ENCODE results near the gene AGK.
"Not testable (repeated sequence)": the region's sequence is repeated elsewhere in the genome, so short reads cannot be mapped to it uniquely, and the experiment has no call there.

The AGK gene

GRCh38 chr7:141640239-141640840 is 89.1 kb downstream of the AGK start:
- Histone ChIP-seq H3K4me1 (ENCODE audit: control insufficient read depth in 1 of 2, insufficient read depth in 1 of 2, low read depth in 1 of 2, low read length in 1 of 2) (no peaks in the 10 kb centered on the region), H3K36me3 (peaks cover 11% of the 10 kb centered on the region), H3K9me3 (no peaks in the 10 kb centered on the region), H3K27ac (no peak overlapping the region), H3K4me3 (ENCODE audit: low read depth in 1 of 2, low read length in 1 of 2) (no peak overlapping the region), H3K27me3 (no peaks in the 10 kb centered on the region)
- TF ChIP-seq CTCF (IDR thresholded peaks at IDR 0.05), result no peak

- TF ChIP-seq CTCF (IDR thresholded peaks at IDR 0.05), result no peak
- Histone ChIP-seq H3K4me3 (ENCODE audit: low read depth in 1 of 2, low read length in 1 of 2) (no peak overlapping the region), H3K36me3 (peaks cover 11% of the 10 kb centered on the region), H3K27me3 (no peaks in the 10 kb centered on the region), H3K4me1 (ENCODE audit: control insufficient read depth in 1 of 2, insufficient read depth in 1 of 2, low read depth in 1 of 2, low read length in 1 of 2) (no peaks in the 10 kb centered on the region), H3K9me3 (no peaks in the 10 kb centered on the region), H3K27ac (no peak overlapping the region)
These were observed 90.7 kb downstream of the AGK start for GRCh38 chr7:141641876-141642275.

- Histone ChIP-seq H3K4me1 (ENCODE audit: control insufficient read depth in 1 of 2, insufficient read depth in 1 of 2, low read depth in 1 of 2, low read length in 1 of 2) (no peaks in the 10 kb centered on the region), H3K36me3 (peaks cover 11% of the 10 kb centered on the region), H3K4me3 (ENCODE audit: low read depth in 1 of 2, low read length in 1 of 2) (no peak overlapping the region), H3K9me3 (no peaks in the 10 kb centered on the region), H3K27me3 (no peaks in the 10 kb centered on the region), H3K27ac (no peak overlapping the region)
- TF ChIP-seq CTCF (IDR thresholded peaks at IDR 0.05), result no peak
These were observed 94.0 kb downstream of the AGK start for GRCh38 chr7:141645188-141645587.

- no peak for TF ChIP-seq CTCF (IDR thresholded peaks at IDR 0.05)
- Histone ChIP-seq H3K4me1 (ENCODE audit: control insufficient read depth in 1 of 2, insufficient read depth in 1 of 2, low read depth in 1 of 2, low read length in 1 of 2) (no peaks in the 10 kb centered on the region), H3K9me3 (no peaks in the 10 kb centered on the region), H3K36me3 (peaks cover 9% of the 10 kb centered on the region), H3K4me3 (ENCODE audit: low read depth in 1 of 2, low read length in 1 of 2) (no peak overlapping the region), H3K27me3 (no peaks in the 10 kb centered on the region), H3K27ac (no peak overlapping the region)
These were observed 95.7 kb downstream of the AGK start for GRCh38 chr7:141646826-141647480.

GRCh38 chr7:141647701-141648100 is 96.5 kb downstream of the AGK start:
- H3K36me3 ChIP-seq; H3K9me3 ChIP-seq; H3K27me3 ChIP-seq; H3K4me3 ChIP-seq (ENCODE audit: low read depth in 1 of 2, low read length in 1 of 2); H3K4me1 ChIP-seq (ENCODE audit: control insufficient read depth in 1 of 2, insufficient read depth in 1 of 2, low read depth in 1 of 2, low read length in 1 of 2); H3K27ac ChIP-seq: not testable (repeated sequence)

GRCh38 chr7:141648276-141649114 is 97.3 kb downstream of the AGK start:
- Histone ChIP-seq H3K27me3 (no peaks in the 10 kb centered on the region), H3K36me3 (no peaks in the 10 kb centered on the region), H3K9me3 (no peaks in the 10 kb centered on the region), H3K27ac (no peak overlapping the region), H3K4me3 (ENCODE audit: low read depth in 1 of 2, low read length in 1 of 2) (no peak overlapping the region), H3K4me1 (ENCODE audit: control insufficient read depth in 1 of 2, insufficient read depth in 1 of 2, low read depth in 1 of 2, low read length in 1 of 2) (no peaks in the 10 kb centered on the region)
- no peak for TF ChIP-seq CTCF (IDR thresholded peaks at IDR 0.05)
